ENCODE data around the gene FRAS1.

- TF ChIP-seq POLR2AphosphoS5 (IDR thresholded peaks at IDR 0.05; ENCODE audit: low read depth, low read length) (no peak), TAF1 (IDR thresholded peaks at IDR 0.05; ENCODE audit: borderline replicate concordance, insufficient read depth, low read length) (no peak), REST (IDR thresholded peaks at IDR 0.05; ENCODE audit: insufficient read depth in 1 of 2, low read depth in 2 of 2, low read length in 2 of 2) (no peak)
These were observed 140.8 kb downstream of the FRAS1 start for GRCh38 chr4:78197947-78198346.

Data from PFSK-1 (cell line).